AG10803 (cell line): ENCODE results near the gene SLC13A3.

ENCODE experiments used
- DNase-seq: peaks from one replicate; pipeline ENCODE4 v3.0.0; 2010; ENCODE audit warnings: low read depth
- H3K4me3 ChIP-seq: 2 replicates; pipeline ENCODE4 v1.5.1; 2011; ENCODE audit warnings: mild to moderate bottlenecking, low read length, control low read depth
- TF ChIP-seq, protein P1 (sequence below): conservative IDR thresholded peaks from 2 replicates; pipeline ENCODE4 v1.5.1; 2011; ENCODE audit warnings: mild to moderate bottlenecking, low read length, control low read depth, inconsistent platforms

Gene SLC13A3

DNA sequence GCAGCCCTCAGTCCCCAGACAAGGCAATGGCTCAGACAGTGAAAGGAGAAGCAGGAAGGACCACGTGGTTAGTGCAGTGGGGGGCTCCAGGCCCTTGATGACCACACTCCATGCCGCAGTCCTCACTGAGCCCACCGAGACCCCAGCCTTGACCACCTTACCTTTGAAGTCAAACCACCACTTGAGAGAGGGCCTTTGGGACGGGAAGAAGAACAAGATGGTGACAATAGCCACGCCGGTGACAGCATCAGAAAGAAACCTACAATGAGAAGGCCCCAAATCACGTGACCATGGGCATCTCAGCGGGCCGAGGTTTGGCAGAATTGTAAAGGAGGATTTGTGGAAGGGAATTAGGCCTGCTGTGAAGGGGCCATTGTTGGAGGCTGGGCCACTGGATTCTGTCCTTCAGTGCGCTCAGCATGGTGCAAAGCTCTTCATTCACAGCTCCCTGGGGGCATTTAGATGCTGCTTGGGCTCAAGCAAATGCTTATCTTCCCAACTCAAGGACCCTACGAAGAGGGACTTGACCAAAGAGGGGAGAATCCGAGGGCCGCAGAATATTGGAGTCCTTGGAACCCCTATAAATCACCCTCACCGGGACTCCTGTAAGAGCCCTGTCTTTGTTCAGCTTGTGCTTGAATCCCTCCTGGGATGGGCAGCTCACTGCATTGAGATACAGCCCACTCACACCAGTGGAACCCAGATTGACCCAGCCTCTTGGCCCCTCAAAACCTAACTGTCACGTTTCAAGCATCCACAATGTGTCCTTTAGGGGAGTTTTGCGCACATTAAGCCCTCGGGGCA, 67.6 kb downstream of the SLC13A3 start:
- H3K4me3 ChIP-seq = no peak overlapping the region
- DNase-seq = no peak
- TF ChIP-seq, protein P1, sequence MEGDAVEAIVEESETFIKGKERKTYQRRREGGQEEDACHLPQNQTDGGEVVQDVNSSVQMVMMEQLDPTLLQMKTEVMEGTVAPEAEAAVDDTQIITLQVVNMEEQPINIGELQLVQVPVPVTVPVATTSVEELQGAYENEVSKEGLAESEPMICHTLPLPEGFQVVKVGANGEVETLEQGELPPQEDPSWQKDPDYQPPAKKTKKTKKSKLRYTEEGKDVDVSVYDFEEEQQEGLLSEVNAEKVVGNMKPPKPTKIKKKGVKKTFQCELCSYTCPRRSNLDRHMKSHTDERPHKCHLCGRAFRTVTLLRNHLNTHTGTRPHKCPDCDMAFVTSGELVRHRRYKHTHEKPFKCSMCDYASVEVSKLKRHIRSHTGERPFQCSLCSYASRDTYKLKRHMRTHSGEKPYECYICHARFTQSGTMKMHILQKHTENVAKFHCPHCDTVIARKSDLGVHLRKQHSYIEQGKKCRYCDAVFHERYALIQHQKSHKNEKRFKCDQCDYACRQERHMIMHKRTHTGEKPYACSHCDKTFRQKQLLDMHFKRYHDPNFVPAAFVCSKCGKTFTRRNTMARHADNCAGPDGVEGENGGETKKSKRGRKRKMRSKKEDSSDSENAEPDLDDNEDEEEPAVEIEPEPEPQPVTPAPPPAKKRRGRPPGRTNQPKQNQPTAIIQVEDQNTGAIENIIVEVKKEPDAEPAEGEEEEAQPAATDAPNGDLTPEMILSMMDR = no peak

DNA sequence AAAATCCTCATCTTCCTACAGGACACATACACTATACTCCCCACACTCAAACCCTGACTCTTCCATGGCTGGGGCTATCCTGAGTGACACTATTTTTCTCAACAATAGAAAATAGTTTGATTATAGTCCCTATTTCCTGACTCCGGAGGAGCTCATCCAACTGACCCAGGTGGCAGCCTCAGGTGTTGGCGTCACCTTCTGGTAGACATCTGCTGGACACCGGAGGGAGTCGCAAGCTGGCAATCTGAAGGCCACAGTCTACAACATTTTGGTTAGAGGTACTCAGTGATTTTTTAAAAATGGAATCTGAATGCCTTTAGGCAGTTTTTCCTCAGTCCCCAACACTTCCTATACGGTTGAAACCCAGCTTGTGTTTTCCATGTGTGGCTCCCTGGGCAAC, 68.6 kb downstream of the SLC13A3 start:
- TF ChIP-seq, protein P1 = no peak
- H3K4me3 ChIP-seq = no peak overlapping the region
- DNase-seq = no peak

DNA sequence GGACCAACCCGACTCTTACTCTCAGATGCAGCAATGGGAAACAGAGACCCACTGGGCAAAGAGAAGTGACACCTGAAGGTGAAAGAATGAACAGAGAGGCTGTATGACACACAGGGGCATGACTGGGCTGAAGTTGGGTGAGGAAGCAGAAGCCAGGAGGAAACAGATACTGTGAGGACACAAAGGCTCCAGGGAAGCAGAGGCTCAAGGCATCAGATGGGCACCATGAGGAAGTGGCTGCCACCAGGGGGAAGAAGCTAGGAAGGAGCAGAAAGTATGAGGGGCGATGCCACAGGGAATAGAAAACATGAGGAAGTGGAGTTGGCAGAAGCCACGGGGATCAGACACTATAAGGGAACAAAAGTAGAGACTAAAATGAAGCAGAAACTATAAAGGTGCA, 69.9 kb downstream of the SLC13A3 start:
- H3K4me3 ChIP-seq = no peak overlapping the region
- no peak for DNase-seq
- TF ChIP-seq, protein P1 = no peak

DNA sequence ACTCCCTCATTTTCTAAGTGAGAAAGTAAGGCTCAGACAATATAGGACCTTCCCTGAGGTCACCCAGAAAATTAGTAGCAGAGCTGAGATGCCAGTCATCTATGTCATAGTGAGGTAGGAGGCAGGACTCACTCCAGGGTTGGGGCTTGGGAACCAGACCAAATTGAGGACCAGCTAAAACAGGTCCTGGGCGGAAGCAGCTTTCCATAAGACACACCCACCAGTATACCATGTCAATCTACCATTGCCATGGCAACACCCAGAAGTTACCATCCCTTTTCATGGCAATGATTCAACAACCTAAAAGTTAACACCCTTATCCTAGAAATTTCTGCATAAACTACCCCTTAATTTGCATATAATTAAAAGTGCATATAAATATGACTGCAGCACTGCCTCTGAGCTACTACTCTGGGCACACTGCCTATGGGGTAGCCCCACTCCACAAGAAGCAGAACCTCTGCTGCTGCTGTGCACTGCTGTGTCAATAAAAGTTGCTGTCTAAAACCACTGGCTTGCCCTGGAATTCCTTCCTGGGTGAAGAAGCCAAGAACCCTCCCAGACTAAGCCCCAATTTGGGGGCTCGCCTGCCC, 70.5 kb downstream of the SLC13A3 start:
- TF ChIP-seq, protein P1 = no peak
- DNase-seq = no peak
- no peak overlapping the region for H3K4me3 ChIP-seq

DNA sequence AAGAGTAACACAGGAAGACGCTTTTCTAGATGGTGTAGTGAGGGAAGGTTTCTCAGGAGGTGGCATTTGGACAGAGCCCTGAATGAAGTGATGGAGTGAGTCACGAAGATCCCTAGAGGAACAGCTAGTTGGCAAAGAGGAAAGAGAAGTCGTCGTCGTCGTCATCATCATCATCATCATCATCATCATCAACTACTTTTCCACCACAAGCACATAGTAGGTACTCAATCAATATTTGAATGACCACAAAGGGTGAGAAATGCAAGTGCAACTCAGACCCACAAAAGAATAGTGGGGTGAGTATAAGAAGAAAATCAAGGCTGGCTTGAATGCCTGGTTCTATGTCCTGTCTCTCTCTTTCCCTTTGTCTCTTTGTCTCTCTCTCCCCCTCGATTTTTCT, 72.5 kb downstream of the SLC13A3 start:
- H3K4me3 ChIP-seq = no peak overlapping the region
- DNase-seq = no peak
- TF ChIP-seq, protein P1 = no peak

DNA sequence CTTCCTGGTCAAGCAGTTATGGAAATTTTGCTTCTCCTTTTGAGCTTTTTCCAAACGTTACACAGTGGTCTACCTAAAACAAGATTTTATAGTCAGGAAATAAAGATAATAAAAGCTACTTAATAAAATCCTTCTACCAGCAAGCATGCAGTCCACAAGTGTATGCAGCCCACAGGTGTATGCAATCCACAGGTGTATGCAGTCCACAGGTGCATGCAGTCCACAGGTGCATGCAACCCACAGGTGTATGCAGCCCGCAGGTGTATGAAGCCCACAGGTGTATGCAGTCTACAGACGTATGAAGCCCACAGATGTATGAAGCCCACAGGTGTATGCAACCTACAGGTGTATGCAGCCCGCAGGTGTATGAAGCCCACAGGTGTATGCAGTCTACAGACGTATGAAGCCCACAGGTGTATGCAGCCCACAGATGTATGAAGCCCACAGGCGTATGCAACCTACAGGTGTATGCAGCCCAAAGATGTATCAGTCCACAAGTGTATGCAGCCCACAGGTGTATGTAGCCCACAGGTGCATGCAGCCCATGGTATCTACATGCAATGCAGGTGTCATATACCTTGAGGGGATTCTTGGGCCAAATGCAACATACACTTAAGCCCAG, 74.4 kb downstream of the SLC13A3 start:
- no peak for DNase-seq
- TF ChIP-seq, protein P1 = no peak
- H3K4me3 ChIP-seq = no peak overlapping the region

DNA sequence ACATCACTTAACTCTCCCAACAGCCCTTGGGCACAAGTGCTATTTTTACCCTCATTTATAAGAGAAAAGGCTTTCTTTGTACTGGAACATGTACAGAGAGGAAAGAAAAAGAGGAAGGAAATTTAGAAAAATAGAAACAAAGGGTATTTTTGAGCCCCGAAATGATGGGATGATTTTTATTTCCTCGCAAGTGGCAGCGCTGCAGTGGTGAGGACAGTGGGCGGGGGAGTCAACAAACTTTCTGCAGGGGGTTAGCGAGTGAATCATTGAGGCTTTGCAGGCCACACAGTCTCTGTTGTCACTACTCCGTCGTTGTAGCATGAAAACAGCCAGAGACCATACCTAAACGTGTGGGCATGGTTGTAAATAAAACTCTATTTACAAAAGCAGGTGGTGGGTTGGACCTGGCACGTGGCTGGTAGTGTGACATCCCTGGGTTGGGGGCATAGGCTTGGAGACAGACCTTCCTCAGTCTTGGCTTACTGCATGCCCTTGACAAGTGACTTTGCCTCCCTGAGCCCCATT, 75.3 kb downstream of the SLC13A3 start:
- no peak for DNase-seq
- TF ChIP-seq, protein P1 = no peak
- no peak overlapping the region for H3K4me3 ChIP-seq
